ENCODE measurements around the gene PSMA5. TPM values are rescaled to one million over a fixed set of nuclear protein-coding genes. Genes with fewer than 3 reads are reported as not detected.

PSMA5 gene
- total and polyA plus RNA-seq, 8 donors: 16.1 to 36.2 (median 25.8) TPM

GRCh38 chr1:109365642-109366204 is 60.5 kb downstream of the PSMA5 start:
- H3K27ac ChIP-seq: no peak overlapping the region
- no peak for ATAC-seq
- DNase-seq: no peak
- H3K9me3 ChIP-seq: no peaks in the 10 kb centered on the region
- H3K4me3 ChIP-seq: no peak overlapping the region
- peaks cover 0 to 4% (median 0%) of the 10 kb centered on the region in 3 donors for H3K36me3 ChIP-seq
- WGBS, 2 donors: 66 to 71% methylated on average over 2 of the region's 2 CpGs
- FAIRE-seq: no peak
- no peaks in the 10 kb centered on the region for H3K4me1 ChIP-seq
- intact Hi-C loops (cut with DNase I): no loop called here
- TF ChIP-seq CTCF (IDR thresholded peaks at IDR 0.05): no peak
- no peaks in the 10 kb centered on the region for H3K27me3 ChIP-seq

- FAIRE-seq (no peak), ATAC-seq (no peak), DNase-seq (no peak)
- Histone ChIP-seq H3K4me3 (no peak overlapping the region), H3K36me3 (no peaks in the 10 kb centered on the region), H3K9me3 (no peaks in the 10 kb centered on the region), H3K27me3 (no peaks in the 10 kb centered on the region), H3K27ac (no peak overlapping the region), H3K4me1 (no peaks in the 10 kb centered on the region)
- no peak for TF ChIP-seq CTCF (IDR thresholded peaks at IDR 0.05)
- intact Hi-C loops (cut with DNase I): no loop called here
- 76 to 83% methylated on average over 1 of the region's 1 CpG for WGBS, 2 donors
These were observed 64.6 kb downstream of the PSMA5 start for GRCh38 chr1:109361649-109362048.

- Histone ChIP-seq H3K4me3 (no peak overlapping the region), H3K4me1 (no peaks in the 10 kb centered on the region), H3K27me3 (no peaks in the 10 kb centered on the region), H3K9me3 (no peaks in the 10 kb centered on the region), H3K36me3 (no peaks in the 10 kb centered on the region), H3K27ac (no peak overlapping the region)
- no peak for DNase-seq
- intact Hi-C loops (cut with DNase I): no loop called here
- no peak for TF ChIP-seq CTCF (IDR thresholded peaks at IDR 0.05)
- 93 to 94% methylated on average over 2 of the region's 2 CpGs for WGBS, 2 donors
- no peak for ATAC-seq
- FAIRE-seq: no peak
These were observed 65.2 kb downstream of the PSMA5 start for GRCh38 chr1:109361069-109361468.

GRCh38 chr1:109357616-109358015 is 68.6 kb downstream of the PSMA5 start:
- no peak overlapping the region for H3K4me3 ChIP-seq
- H3K4me1 ChIP-seq: no peaks in the 10 kb centered on the region
- H3K36me3 ChIP-seq: no peaks in the 10 kb centered on the region
- intact Hi-C loops (cut with DNase I): no loop called here
- DNase-seq: no peak
- no peak for ATAC-seq
- H3K27ac ChIP-seq: no peak overlapping the region
- no peaks in the 10 kb centered on the region for H3K9me3 ChIP-seq
- TF ChIP-seq CTCF (IDR thresholded peaks at IDR 0.05): no peak
- FAIRE-seq: no peak
- H3K27me3 ChIP-seq: no peaks in the 10 kb centered on the region
- 87 to 96% methylated on average over 1 of the region's 1 CpG for WGBS, 2 donors

GRCh38 chr1:109356915-109357314 is 69.3 kb downstream of the PSMA5 start:
- H3K9me3 ChIP-seq: no peaks in the 10 kb centered on the region
- DNase-seq: no peak
- WGBS, 2 donors: 93 to 94% methylated on average over 1 of the region's 1 CpG
- peaks cover 0 to 5% (median 0%) of the 10 kb centered on the region in 3 donors for H3K36me3 ChIP-seq
- H3K27ac ChIP-seq: no peak overlapping the region
- FAIRE-seq: no peak
- no peaks in the 10 kb centered on the region for H3K4me1 ChIP-seq
- no peak for TF ChIP-seq CTCF (IDR thresholded peaks at IDR 0.05)
- intact Hi-C loops (cut with DNase I): no loop called here
- no peaks in the 10 kb centered on the region for H3K27me3 ChIP-seq
- H3K4me3 ChIP-seq: no peak overlapping the region
- no peak for ATAC-seq
